Measurements from ENCODE around the gene SRCIN1.

SRCIN1 gene

GRCh38 chr17:38611070-38611786 lies 5.5 kb upstream of the SRCIN1 start:
- no peak for DNase-seq (ENCODE audit: low read depth)
- H3K4me3 ChIP-seq (ENCODE audit: low read depth, low read length): no peak overlapping the region
- TF ChIP-seq MYC (IDR thresholded peaks at IDR 0.05; ENCODE audit: low read depth, low read length): no peak
- TF ChIP-seq POLR2A (IDR thresholded peaks at IDR 0.05; ENCODE audit: extremely low read depth, insufficient read length): no peak
- TF ChIP-seq MAX (IDR thresholded peaks at IDR 0.05; ENCODE audit: low read depth, low read length): no peak
- TF ChIP-seq, protein P1, sequence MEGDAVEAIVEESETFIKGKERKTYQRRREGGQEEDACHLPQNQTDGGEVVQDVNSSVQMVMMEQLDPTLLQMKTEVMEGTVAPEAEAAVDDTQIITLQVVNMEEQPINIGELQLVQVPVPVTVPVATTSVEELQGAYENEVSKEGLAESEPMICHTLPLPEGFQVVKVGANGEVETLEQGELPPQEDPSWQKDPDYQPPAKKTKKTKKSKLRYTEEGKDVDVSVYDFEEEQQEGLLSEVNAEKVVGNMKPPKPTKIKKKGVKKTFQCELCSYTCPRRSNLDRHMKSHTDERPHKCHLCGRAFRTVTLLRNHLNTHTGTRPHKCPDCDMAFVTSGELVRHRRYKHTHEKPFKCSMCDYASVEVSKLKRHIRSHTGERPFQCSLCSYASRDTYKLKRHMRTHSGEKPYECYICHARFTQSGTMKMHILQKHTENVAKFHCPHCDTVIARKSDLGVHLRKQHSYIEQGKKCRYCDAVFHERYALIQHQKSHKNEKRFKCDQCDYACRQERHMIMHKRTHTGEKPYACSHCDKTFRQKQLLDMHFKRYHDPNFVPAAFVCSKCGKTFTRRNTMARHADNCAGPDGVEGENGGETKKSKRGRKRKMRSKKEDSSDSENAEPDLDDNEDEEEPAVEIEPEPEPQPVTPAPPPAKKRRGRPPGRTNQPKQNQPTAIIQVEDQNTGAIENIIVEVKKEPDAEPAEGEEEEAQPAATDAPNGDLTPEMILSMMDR (IDR thresholded peaks at IDR 0.05; ENCODE audit: low read depth, low read length): no peak

DNA sequence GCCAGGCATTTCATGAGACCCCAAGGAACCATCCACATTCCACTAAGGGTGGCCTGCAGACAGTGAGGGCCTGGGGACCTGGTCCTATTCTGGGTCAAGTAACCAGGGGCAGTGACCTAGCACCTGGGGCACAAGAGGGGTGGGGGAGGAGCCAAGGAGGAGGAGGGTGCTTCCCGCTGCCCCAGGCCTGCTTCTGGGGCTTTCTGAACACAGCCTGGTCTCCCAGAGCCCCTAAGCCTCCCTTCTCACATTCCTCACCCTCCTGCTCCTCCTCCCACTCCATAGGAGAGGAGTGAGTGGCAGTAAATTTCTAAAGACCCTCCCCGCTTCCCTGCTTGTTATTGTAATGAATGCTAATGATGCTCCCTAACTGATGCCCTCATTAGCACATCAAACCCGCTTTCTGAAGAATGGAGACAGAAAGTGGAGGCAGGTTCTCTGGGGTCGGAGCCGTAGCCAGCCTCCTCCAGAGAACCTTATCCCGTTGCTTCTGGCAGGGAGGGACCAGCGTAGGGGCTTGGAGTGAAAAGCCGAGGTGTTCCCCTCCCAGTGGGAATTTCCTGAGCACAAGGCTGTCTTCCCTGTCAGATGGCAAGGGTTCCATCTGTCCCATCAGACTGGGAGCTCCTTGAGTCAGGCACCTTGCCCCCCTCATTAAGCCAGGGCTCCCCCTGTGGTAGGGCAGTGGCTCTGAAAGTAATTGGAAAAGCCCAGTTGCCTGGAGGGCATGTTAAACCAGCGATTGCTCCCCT lies 3.7 kb upstream of the SRCIN1 start:
- DNase-seq (ENCODE audit: low read depth): no peak
- no peak for TF ChIP-seq MYC (IDR thresholded peaks at IDR 0.05; ENCODE audit: low read depth, low read length)
- TF ChIP-seq, protein P1 (IDR thresholded peaks at IDR 0.05; ENCODE audit: low read depth, low read length): no peak
- TF ChIP-seq MAX (IDR thresholded peaks at IDR 0.05; ENCODE audit: low read depth, low read length): no peak
- no peak for TF ChIP-seq POLR2A (IDR thresholded peaks at IDR 0.05; ENCODE audit: extremely low read depth, insufficient read length)
- H3K4me3 ChIP-seq (ENCODE audit: low read depth, low read length): no peak overlapping the region

DNA sequence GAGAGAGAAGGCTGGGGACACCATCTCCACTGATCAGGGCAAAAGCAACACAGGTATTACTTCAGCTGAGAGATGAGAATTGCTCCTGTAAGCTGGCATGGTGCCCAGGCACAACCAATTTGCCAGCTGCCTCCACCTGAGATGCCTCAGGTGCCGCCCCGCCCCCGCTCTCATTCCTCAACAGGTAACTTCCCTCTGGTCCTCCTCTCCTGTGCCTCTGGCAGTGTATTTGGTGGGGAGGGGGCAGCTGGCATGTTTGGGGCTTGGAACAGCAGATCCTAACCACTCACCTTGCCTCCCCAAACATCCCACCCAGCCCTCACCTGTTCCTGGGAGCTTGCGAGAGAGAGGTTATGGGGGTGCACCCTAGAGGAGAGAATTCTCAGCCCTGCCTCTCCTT lies 2.9 kb upstream of the SRCIN1 start:
- H3K4me3 ChIP-seq (ENCODE audit: low read depth, low read length): no peak overlapping the region
- TF ChIP-seq, protein P1 (IDR thresholded peaks at IDR 0.05; ENCODE audit: low read depth, low read length): no peak
- TF ChIP-seq MYC (IDR thresholded peaks at IDR 0.05; ENCODE audit: low read depth, low read length) (no peak), MAX (IDR thresholded peaks at IDR 0.05; ENCODE audit: low read depth, low read length) (no peak), POLR2A (IDR thresholded peaks at IDR 0.05; ENCODE audit: extremely low read depth, insufficient read length) (no peak)
- DNase-seq (ENCODE audit: low read depth): no peak

DNA sequence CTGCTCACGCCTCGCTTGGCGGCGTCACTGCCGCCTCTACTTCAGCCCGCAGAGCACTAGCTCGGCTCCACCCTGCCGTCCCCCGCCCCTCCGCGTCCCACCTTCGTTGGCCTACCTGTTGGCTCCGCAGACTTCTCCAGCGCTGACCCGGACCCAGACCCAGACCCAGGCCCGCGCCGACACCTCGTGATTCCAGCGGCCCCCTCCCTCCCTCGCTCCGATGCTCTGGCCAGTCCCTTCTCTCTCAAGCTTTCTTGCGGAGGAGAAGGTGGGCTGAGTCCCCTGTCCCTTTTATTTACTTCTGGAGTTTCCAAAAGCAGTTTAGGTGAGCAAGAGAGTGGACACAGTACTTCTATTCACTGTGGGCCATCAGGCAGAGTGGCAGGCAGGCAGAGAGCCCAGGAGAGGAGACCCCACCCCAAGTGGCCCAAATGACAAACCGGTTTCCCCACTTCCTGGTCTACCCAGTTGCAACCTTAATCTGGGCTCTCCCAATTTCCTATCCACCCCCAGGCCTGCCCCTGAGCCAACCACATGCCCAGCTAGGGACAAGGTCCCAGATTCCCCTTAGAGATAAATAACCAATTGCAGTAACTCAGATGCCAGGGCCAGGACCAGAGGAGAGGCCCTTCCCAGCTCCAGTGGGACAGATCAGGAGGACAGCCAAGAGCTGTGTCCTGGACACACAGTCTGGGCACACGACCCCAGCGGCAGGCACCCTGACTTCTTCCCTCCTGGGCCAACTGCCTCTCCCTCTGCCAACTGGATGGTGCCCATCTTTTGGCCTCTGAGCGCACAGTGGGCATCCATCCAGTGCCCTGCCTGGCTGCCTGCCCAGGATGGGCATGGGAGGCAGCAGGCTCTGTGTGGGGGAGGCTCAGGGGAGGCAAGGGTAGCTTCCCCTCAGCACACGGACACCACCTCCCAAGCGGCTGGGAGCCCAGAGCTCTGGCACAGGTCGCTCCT lies 1.2 kb upstream of the SRCIN1 start:
- no peak overlapping the region for H3K4me3 ChIP-seq (ENCODE audit: low read depth, low read length)
- no peak for TF ChIP-seq MYC (IDR thresholded peaks at IDR 0.05; ENCODE audit: low read depth, low read length)
- DNase-seq (ENCODE audit: low read depth): no peak

DNA sequence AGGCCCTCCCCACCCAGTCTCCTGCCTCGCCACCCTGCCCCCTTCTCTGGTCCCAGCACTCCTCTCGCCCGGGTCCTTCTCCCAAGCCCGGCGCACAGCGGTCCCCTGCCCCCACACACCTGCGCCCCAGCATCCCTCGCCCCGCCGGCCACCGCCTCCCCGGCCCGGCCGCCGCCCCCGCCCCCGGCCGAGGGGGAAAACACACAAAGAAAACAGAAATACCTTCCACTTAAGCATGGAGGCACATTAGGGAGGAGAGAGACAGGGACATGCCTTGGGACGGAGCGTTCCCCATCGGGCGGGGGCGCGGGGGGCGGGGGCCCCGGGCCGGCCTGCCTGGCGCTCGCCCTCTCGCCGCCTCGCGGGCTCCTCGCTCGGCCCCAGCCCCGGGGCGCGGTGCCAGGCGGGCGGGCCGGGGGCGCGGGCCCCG lies 326 bp downstream of the SRCIN1 start:
- no peak overlapping the region for H3K4me3 ChIP-seq (ENCODE audit: low read depth, low read length)
- peak; percentile 57 for DNase-seq (ENCODE audit: low read depth)
- TF ChIP-seq, protein P1 (IDR thresholded peaks at IDR 0.05; ENCODE audit: low read depth, low read length): no peak
- TF ChIP-seq MAX (IDR thresholded peaks at IDR 0.05; ENCODE audit: low read depth, low read length) (no peak), MYC (IDR thresholded peaks at IDR 0.05; ENCODE audit: low read depth, low read length) (no peak), POLR2A (IDR thresholded peaks at IDR 0.05; ENCODE audit: extremely low read depth, insufficient read length) (no peak)

Measured in NB4 (cell line).